ENCODE data around the gene ZNF618. TPM values are rescaled to one million over a fixed set of nuclear protein-coding genes. Genes with fewer than 3 reads are reported as not detected.

ZNF618 gene
- total and polyA plus RNA-seq, 2 experiments from 2014 or later: 12.1 to 22.1 TPM

DNA sequence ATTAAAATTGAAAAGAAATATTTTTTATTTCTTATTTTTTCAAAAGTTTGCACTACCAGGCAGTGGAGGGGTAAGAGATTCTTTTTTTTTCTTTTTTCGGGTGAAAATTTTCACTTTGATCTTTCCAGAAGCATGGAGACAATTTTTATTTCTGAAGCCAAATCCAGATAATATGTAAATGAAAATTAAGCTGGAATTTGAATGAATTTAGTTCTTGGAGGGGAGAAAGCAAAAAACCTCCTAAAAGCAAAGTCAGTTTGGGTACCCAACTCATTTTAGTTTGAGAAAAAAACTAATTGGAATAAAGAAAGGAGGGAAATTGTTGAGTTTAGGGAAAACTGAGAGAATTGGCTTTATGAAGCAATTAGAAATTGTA lies 872 bp downstream of the ZNF618 start:
- peaks cover 14% of the 10 kb centered on the region for H3K27me3 Mint-ChIP-seq (ENCODE audit: insufficient read depth, low read depth, poor library complexity)
- H3K27ac Mint-ChIP-seq: peak overlapping the region; percentile 95
- 0 out of 2 replicates have a peak, but pooled peaks cover 3% of the 10 kb centered on the region for H4K20me1 ChIP-seq (replicated peaks; ENCODE audit: insufficient read depth)
- H3K36me3 ChIP-seq (ENCODE audit: insufficient read depth): no peaks in the 10 kb centered on the region
- H3K9me2 ChIP-seq (ENCODE audit: insufficient read depth): no peaks in the 10 kb centered on the region
- 0 out of 2 replicates have a peak overlapping the region, but pooled peaks have one; percentile 24 for H3K27ac ChIP-seq (ENCODE audit: low read depth)
- peaks cover 48% of the 10 kb centered on the region for H3K4me1 ChIP-seq (ENCODE audit: insufficient read depth)
- H3K4me3 Mint-ChIP-seq: peak overlapping the region; percentile 93
- no peaks in the 10 kb centered on the region for H3F3A ChIP-seq (replicated peaks; ENCODE audit: low read depth)
- H2AFZ ChIP-seq: no peak overlapping the region
- no peaks in the 10 kb centered on the region for H3K36me3 Mint-ChIP-seq (ENCODE audit: low read depth)
- ATAC-seq (no peak), DNase-seq (ENCODE audit: low spot score) (no peak)
- H3K9me3 Mint-ChIP-seq: no peaks in the 10 kb centered on the region
- H3K4me3 ChIP-seq: peak overlapping the region; percentile 61
- peaks cover 49% of the 10 kb centered on the region for H3K4me1 Mint-ChIP-seq
- peaks cover 52% of the 10 kb centered on the region for H3K79me2 ChIP-seq (replicated peaks; ENCODE audit: insufficient read depth)
- H3K4me2 ChIP-seq: peak overlapping the region; percentile 79
- TF ChIP-seq EZH2 (IDR thresholded peaks at IDR 0.05; ENCODE audit: low read depth, unreplicated experiment) (no peak), POLR2AphosphoS5 (IDR thresholded peaks at IDR 0.05; ENCODE audit: low read depth) (no peak), CREB1 (CRISPR knock-in tag; IDR thresholded peaks at IDR 0.05; ENCODE audit: low read depth) (no peak), EZH2phosphoT487 (IDR thresholded peaks at IDR 0.05; ENCODE audit: unreplicated experiment) (no peak), JUNB (IDR thresholded peaks at IDR 0.05; ENCODE audit: unreplicated experiment) (no peak), STAT1 (IDR thresholded peaks at IDR 0.05; ENCODE audit: unreplicated experiment) (no peak), ZNF462 (CRISPR knock-in tag; IDR thresholded peaks at IDR 0.05) (no peak), CTCF (conservative IDR thresholded peaks at IDR 0.05; ENCODE audit: low read depth in 2 of 2) (no peak), ZNF114 (CRISPR knock-in tag; IDR thresholded peaks at IDR 0.05) (no peak), NANOG (IDR thresholded peaks at IDR 0.05; ENCODE audit: borderline replicate concordance) (no peak), ZNF331 (CRISPR knock-in tag; IDR thresholded peaks at IDR 0.05; ENCODE audit: low read depth) (no peak)
- TF ChIP-seq, protein P1, sequence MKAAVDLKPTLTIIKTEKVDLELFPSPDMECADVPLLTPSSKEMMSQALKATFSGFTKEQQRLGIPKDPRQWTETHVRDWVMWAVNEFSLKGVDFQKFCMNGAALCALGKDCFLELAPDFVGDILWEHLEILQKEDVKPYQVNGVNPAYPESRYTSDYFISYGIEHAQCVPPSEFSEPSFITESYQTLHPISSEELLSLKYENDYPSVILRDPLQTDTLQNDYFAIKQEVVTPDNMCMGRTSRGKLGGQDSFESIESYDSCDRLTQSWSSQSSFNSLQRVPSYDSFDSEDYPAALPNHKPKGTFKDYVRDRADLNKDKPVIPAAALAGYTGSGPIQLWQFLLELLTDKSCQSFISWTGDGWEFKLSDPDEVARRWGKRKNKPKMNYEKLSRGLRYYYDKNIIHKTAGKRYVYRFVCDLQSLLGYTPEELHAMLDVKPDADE (IDR thresholded peaks at IDR 0.05): no peak
- TF ChIP-seq, protein P2, sequence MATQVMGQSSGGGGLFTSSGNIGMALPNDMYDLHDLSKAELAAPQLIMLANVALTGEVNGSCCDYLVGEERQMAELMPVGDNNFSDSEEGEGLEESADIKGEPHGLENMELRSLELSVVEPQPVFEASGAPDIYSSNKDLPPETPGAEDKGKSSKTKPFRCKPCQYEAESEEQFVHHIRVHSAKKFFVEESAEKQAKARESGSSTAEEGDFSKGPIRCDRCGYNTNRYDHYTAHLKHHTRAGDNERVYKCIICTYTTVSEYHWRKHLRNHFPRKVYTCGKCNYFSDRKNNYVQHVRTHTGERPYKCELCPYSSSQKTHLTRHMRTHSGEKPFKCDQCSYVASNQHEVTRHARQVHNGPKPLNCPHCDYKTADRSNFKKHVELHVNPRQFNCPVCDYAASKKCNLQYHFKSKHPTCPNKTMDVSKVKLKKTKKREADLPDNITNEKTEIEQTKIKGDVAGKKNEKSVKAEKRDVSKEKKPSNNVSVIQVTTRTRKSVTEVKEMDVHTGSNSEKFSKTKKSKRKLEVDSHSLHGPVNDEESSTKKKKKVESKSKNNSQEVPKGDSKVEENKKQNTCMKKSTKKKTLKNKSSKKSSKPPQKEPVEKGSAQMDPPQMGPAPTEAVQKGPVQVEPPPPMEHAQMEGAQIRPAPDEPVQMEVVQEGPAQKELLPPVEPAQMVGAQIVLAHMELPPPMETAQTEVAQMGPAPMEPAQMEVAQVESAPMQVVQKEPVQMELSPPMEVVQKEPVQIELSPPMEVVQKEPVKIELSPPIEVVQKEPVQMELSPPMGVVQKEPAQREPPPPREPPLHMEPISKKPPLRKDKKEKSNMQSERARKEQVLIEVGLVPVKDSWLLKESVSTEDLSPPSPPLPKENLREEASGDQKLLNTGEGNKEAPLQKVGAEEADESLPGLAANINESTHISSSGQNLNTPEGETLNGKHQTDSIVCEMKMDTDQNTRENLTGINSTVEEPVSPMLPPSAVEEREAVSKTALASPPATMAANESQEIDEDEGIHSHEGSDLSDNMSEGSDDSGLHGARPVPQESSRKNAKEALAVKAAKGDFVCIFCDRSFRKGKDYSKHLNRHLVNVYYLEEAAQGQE (IDR thresholded peaks at IDR 0.05; ENCODE audit: unreplicated experiment): no peak
- peaks cover 15% of the 10 kb centered on the region for H3K27me3 ChIP-seq (ENCODE audit: insufficient read depth)
